OCI-LY3 (cell line): Measurements from ENCODE around the gene MAGI2.

ENCODE experiments used
- EZH2phosphoT487 ChIP-seq: fragments of 200-600 bp; shearing (Covaris generic); IDR thresholded peaks from 2 replicates; pipeline ENCODE4 v1.6.1; 2018; ENCODE audit warnings: antibody characterized with exemption, mixed run types, low read depth
- TF ChIP-seq, protein P1 (sequence below): fragments of 200-600, 300-600 bp; sonication (generic); IDR thresholded peaks from 2 replicates; pipeline ENCODE4 v1.5.1; 2014; ENCODE audit warnings: antibody characterized with exemption, low read length, low read depth

DNA sequence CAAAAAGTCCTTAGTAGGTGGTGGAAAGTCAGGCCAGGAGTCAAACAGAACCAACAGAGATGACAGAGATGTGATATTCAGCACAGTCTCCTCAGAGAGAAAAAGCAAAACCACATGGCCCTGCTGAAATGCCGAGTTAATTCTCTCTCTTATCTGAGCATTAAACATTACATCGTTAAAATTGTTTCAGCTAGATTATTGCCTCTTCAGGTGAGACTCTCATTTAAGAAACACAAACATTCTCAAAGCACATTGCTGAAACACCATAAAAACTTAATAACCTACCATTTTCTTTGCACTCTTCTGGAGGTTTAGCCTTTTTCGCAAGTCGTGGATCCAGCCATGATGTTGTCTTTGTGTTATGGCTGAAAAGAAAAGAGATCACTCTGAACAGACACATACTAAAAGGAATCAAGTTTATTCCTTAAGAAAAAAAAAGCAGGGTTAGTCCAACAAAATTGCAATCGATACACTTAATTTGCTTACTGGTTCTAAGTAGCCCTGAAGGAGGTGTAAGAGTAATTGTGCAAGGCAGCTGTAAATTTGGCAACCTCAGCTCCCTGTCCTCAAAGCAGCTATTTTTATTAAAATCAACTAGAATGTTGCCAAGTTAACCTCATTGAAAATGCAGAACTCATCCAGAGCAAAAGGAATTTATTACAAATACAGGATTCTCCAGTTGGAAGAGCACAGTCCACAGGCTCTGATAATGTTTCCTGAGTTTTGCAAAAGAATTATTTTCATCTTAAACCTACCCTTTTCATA, 963.8 kb downstream of the MAGI2 start:
- TF ChIP-seq, protein P1, sequence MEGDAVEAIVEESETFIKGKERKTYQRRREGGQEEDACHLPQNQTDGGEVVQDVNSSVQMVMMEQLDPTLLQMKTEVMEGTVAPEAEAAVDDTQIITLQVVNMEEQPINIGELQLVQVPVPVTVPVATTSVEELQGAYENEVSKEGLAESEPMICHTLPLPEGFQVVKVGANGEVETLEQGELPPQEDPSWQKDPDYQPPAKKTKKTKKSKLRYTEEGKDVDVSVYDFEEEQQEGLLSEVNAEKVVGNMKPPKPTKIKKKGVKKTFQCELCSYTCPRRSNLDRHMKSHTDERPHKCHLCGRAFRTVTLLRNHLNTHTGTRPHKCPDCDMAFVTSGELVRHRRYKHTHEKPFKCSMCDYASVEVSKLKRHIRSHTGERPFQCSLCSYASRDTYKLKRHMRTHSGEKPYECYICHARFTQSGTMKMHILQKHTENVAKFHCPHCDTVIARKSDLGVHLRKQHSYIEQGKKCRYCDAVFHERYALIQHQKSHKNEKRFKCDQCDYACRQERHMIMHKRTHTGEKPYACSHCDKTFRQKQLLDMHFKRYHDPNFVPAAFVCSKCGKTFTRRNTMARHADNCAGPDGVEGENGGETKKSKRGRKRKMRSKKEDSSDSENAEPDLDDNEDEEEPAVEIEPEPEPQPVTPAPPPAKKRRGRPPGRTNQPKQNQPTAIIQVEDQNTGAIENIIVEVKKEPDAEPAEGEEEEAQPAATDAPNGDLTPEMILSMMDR, result no peak
- no peak for TF ChIP-seq EZH2phosphoT487
